Measurements from ENCODE around the gene APP.

The APP gene

DNA sequence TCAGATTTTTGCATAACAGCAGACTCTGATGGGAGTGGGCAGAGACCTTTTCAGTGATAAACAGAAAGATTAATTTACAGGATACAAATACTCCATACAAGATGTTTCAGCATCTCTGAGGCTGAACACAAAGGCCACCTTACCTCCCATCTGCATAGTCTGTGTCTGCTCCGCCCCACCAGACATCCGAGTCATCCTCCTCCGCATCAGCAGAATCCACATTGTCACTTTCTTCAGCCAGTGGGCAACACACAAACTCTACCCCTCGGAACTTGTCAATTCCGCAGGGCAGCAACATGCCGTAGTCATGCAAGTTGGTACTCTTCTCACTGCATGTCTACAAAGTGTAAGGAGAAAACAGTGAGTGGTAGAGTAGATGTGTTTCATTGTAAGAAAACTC, 119.7 kb downstream of the APP start:
- H3K27ac ChIP-seq = no peak overlapping the region
- ChIA-PET POLR2A (ENCODE audit: low non-redundant PET) (no interaction called here), CTCF (no interaction called here)

DNA sequence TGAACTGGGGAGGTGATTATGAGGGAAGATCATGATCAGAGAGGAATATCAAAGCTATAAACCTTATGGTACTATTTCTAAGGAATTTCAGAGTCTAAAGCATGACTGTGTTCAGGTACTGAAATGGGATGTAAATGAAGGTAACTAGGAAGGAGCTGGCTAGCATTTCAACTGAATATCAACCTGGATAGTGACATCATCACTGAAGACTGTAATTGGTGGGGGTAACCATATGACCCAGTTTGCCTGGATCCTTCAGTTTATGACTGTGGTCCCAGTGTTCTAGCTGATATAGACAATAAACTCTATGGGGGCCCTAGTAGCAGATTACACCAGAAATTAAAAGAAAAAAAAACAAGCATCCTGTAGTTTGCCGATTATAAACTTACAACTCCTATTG, 120.8 kb downstream of the APP start:
- H3K27ac ChIP-seq = no peak overlapping the region
- ChIA-PET POLR2A (ENCODE audit: low non-redundant PET) (no interaction called here), CTCF (no interaction called here)
- DNase-seq (ENCODE audit: low spot score) = no peak
- TF ChIP-seq, protein P1, sequence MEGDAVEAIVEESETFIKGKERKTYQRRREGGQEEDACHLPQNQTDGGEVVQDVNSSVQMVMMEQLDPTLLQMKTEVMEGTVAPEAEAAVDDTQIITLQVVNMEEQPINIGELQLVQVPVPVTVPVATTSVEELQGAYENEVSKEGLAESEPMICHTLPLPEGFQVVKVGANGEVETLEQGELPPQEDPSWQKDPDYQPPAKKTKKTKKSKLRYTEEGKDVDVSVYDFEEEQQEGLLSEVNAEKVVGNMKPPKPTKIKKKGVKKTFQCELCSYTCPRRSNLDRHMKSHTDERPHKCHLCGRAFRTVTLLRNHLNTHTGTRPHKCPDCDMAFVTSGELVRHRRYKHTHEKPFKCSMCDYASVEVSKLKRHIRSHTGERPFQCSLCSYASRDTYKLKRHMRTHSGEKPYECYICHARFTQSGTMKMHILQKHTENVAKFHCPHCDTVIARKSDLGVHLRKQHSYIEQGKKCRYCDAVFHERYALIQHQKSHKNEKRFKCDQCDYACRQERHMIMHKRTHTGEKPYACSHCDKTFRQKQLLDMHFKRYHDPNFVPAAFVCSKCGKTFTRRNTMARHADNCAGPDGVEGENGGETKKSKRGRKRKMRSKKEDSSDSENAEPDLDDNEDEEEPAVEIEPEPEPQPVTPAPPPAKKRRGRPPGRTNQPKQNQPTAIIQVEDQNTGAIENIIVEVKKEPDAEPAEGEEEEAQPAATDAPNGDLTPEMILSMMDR (conservative IDR thresholded peaks at IDR 0.05; ENCODE audit: low read depth) = no peak

More for the DNA sequence above, 119.7 kb downstream of the APP start:
- no peak for DNase-seq (ENCODE audit: low spot score)
- TF ChIP-seq, protein P1 (conservative IDR thresholded peaks at IDR 0.05; ENCODE audit: low read depth) = no peak

DNA sequence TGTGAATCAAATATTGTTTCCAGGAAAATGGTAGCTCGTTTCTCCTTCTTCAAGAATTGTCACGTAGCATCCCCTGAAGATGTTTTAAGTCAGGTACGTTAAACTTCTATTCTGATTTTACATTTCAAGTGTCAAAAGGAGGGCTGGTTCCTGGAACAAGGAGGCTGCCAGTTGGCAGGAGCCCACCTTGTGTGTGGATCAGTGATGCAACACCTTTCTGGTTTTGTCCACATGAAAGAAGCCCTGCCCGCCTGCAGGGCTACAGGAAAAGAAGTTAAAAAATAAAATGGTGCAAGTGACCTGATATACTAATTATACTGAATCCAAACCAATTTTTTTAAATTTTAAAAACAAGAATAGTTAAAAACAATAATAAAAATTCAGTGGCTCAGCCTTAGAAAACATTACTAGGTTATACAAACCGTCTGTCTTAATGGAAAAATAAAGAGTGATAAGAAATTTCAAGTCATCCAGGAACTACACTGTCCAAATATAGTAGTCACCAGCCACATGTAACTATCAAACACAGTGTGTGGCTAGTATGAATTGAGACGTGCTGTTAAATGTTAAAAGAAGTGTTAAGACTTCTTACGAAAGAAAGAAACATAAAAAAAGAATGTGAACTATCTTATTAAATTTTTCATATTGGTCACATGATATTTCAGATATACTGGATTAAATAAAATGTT, 123.1 kb downstream of the APP start:
- POLR2A ChIA-PET (ENCODE audit: low non-redundant PET) = no interaction called here
- no peak for DNase-seq (ENCODE audit: low spot score)
- H3K27ac ChIP-seq = no peak overlapping the region
- CTCF ChIA-PET = no interaction called here
- TF ChIP-seq, protein P1 (conservative IDR thresholded peaks at IDR 0.05; ENCODE audit: low read depth) = no peak

DNA sequence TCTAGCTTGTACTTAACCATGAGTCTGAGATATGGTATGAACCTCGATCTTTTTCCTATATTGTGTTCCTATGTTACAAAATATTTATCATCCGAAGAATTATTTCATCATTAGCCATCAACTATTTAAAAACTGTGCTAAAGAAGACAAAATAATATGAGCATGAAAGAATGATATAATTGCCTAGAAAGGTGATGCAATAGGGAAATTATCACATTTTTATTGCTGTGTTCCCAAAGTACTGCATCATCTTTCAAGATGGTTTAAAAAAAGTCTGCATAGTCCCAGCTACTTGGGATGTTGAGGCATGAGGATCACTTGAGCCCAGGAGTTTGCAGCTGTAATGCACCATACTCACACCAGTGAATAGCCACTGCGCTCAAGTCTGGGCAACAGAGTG, 126.7 kb downstream of the APP start:
- DNase-seq (ENCODE audit: low spot score) = no peak
- ChIA-PET POLR2A (ENCODE audit: low non-redundant PET) (no interaction called here), CTCF (interaction anchor here (0.6 kb wide), 1 partner anchor 232 kb away, joined by 4 read pairs; no protein-coding TSS in a partner anchor)
- TF ChIP-seq, protein P1 (conservative IDR thresholded peaks at IDR 0.05; ENCODE audit: low read depth) = no peak
- no peak overlapping the region for H3K27ac ChIP-seq

DNA sequence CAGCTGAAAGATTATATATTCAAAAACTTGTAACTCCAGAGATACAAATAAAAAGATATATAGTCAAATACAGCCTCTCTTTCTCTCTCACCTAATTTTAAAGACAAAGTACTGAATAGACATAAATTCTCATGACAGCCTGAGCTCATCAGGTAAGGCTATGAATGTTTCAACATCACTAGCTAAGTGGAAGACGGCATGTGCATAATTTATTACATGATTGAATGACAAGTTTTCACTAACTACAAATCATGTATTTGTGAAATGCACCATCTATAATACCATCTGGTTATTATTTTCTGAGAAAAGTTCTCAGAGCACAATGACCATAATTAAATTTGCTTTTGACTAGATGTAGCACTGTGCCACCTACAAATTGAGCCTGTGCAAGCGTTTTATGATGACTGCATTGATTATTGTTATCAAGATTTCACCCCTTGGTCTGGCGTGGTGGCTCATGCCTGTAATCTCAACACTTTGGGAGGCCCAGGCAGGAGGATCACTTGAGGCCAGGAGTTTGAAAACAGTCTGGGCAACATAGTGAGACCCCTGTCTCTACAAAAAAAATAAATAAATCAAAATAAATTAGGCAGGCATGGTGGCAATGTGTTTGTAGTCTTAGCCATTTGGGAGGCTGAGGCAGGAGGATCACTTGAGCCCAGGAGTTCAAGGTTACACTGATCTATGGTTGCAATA, 128.2 kb downstream of the APP start:
- DNase-seq (ENCODE audit: low spot score) = peak; percentile 18
- CTCF ChIA-PET = interaction anchor here (0.8 kb wide), 1 partner anchor 690 kb away, joined by 4 read pairs; no protein-coding TSS in a partner anchor
- TF ChIP-seq, protein P1 (conservative IDR thresholded peaks at IDR 0.05; ENCODE audit: low read depth) = no peak
- POLR2A ChIA-PET (ENCODE audit: low non-redundant PET) = no interaction called here
- H3K27ac ChIP-seq = no peak overlapping the region

DNA sequence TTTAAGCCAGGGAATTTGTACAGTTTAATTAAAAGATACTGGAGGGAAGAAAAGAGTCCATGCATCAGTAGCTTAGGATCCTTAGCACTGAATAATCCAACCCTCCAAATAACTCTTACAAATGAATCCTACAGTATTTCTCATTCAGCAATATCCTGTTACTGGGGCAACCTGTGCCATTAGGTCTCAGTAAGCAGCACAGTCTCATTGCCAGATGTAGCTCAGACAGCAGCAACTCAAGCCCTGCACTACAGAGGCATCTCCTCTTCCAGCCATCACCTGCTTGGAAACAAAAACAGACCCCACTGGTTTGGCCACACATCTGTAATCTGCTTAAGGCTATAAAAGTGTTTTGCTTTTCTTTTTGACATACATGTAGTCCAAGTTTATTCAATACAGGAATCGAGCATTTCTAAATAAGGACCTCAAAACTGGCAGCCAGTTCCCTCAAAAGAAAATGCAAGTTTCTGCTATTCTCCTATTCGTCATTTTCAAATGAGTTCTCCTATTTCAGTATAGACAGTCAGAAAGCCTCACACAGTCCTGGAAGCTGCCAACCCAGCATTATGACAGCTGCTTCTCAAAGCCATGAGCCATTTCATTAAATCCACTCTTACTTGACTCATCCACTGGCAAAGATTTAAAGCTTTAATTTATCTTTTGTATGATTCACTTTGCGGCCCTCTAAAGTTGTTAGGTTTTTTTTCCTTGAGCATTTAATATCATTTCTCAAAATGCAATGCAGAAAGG, 129.0 kb downstream of the APP start:
- peak; percentile 54 for DNase-seq (ENCODE audit: low spot score)
- no peak overlapping the region; the same call in 1 of the 2 replicates for H3K27ac ChIP-seq
- CTCF ChIA-PET = interaction anchor here (0.8 kb wide), 1 partner anchor 691 kb away, joined by 4 read pairs; no protein-coding TSS in a partner anchor
- POLR2A ChIA-PET (ENCODE audit: low non-redundant PET) = no interaction called here
- TF ChIP-seq, protein P1 (conservative IDR thresholded peaks at IDR 0.05; ENCODE audit: low read depth) = no peak
